Endothelial cell of umbilical vein (primary cell): ENCODE results near the gene SDHAF2. TPM values are rescaled to one million over a fixed set of nuclear protein-coding genes. Genes with fewer than 3 reads are reported as not detected.

Source experiments
- BruUV-seq: library from RNA; stranded (reverse); fragments of 400-500 nt; replicated peaks from 2 replicates; lab custom pipeline; 2021; lab: Mats Ljungman, UMichigan
- CTCF ChIA-PET: fragments of 300-600, 350-600 bp; sonication (Branson Sonifier 250); formaldehyde crosslinking; loops from one replicate; lab custom pipeline; 2021; ENCODE audit warnings: antibody characterized with exemption, inconsistent platforms; lab: Charles Lee
- POLR2A ChIA-PET: fragments of 300-600, 350-600 bp; sonication (Branson Sonifier 250); formaldehyde crosslinking; loops from one replicate; lab custom pipeline; 2021; ENCODE audit warnings: antibody characterized with exemption, inconsistent platforms; lab: Charles Lee
- DNase-seq: peaks from one replicate; pipeline ENCODE4 v3.0.0-alpha.2; 2011; ENCODE audit warnings: low read depth, low spot score
- FAIRE-seq: peaks from 2 replicates; lab custom pipeline; 2011; peaks lifted over from hg19 to GRCh38; lab: Jason Lieb, UNC
- H2AFZ ChIP-seq: 2 replicates; pipeline ENCODE4 v1.6.0; 2012; ENCODE audit warnings: low read depth, low read length, control low read depth, inconsistent platforms
- H3K27ac ChIP-seq: 2 replicates; pipeline ENCODE4 v1.5.1; 2011; ENCODE audit warnings: low read depth, mild to moderate bottlenecking, control low read depth, low read length, moderate library complexity; ENCODE audit not compliant: insufficient read depth
- H3K27me3 ChIP-seq, 2 experiments: 2 replicates each; pipeline versions ENCODE4 v1.6.0 to v1.6.1; 2011; ENCODE audit warnings: low read length in 2 of 2, mixed read lengths in 1 of 2; ENCODE audit not compliant: control insufficient read depth in 2 of 2, insufficient read depth in 2 of 2
- H3K36me3 ChIP-seq, 2 experiments: 2 replicates in 1 of 2; 3 replicates in 1 of 2; pipeline ENCODE4 v1.5.1; 2011; ENCODE audit warnings: low read length in 2 of 2, mild to moderate bottlenecking in 1 of 2, moderate library complexity in 1 of 2; ENCODE audit not compliant: control insufficient read depth in 2 of 2, insufficient read depth in 2 of 2; ENCODE audit errors: extremely low read depth in 1 of 2
- H3K4me1 ChIP-seq: 3 replicates; pipeline ENCODE4 v1.5.1; 2011; ENCODE audit warnings: mild to moderate bottlenecking, low read length; ENCODE audit not compliant: control insufficient read depth, insufficient read depth; ENCODE audit errors: extremely low read depth
- H3K4me2 ChIP-seq: 2 replicates; pipeline ENCODE4 v1.6.1; 2011; ENCODE audit warnings: low read length, control low read depth, mixed read lengths; ENCODE audit not compliant: insufficient read depth
- H3K4me3 ChIP-seq, 3 experiments: fragments of 200-600 bp in 1 of 3; sonication (generic), shearing (Covaris generic) in 1 of 3; replicated peaks in 1 of 3; 2 replicates each; pipeline ENCODE4 v1.5.1; 2011 to 2016; ENCODE audit warnings: control low read depth in 3 of 3, low read length in 3 of 3, mild to moderate bottlenecking in 2 of 3, inconsistent platforms in 1 of 3, low read depth in 1 of 3, moderate library complexity in 1 of 3; ENCODE audit not compliant: insufficient read depth in 1 of 3
- H3K79me2 ChIP-seq: 2 replicates; pipeline ENCODE4 v1.6.0; 2012; ENCODE audit warnings: low read length, inconsistent platforms; ENCODE audit not compliant: control insufficient read depth, insufficient read depth
- H3K9ac ChIP-seq: replicated peaks from 2 replicates; pipeline ENCODE3; 2011; ENCODE audit warnings: low read length, control low read depth; ENCODE audit not compliant: insufficient read depth; ENCODE audit errors: extremely low read depth
- H3K9me1 ChIP-seq: replicated peaks from 3 replicates; pipeline ENCODE4 v1.6.0; 2011; ENCODE audit warnings: mild to moderate bottlenecking, low read length; ENCODE audit not compliant: control insufficient read depth, insufficient read depth; ENCODE audit errors: extremely low read depth
- H3K9me3 ChIP-seq: replicated peaks from 2 replicates; pipeline ENCODE4 v1.5.1; 2012; ENCODE audit warnings: low read length, inconsistent platforms; ENCODE audit not compliant: control insufficient read depth, insufficient read depth
- H4K20me1 ChIP-seq: replicated peaks from 2 replicates; pipeline ENCODE3; 2011; ENCODE audit warnings: mild to moderate bottlenecking, low read length; ENCODE audit not compliant: control insufficient read depth, insufficient read depth; ENCODE audit errors: extremely low read depth
- EZH2 ChIP-seq: IDR thresholded peaks from 2 replicates; pipeline ENCODE4 v1.6.1; 2012; ENCODE audit warnings: borderline replicate concordance, low read depth, mild to moderate bottlenecking, moderate library complexity, low read length, inconsistent platforms; ENCODE audit not compliant: severe bottlenecking
- FOS ChIP-seq: IDR thresholded peaks from 2 replicates; pipeline ENCODE4 v1.6.1; 2011; ENCODE audit warnings: mild to moderate bottlenecking, low read length, moderate library complexity, borderline replicate concordance; ENCODE audit not compliant: insufficient read depth
- GATA2 ChIP-seq: IDR thresholded peaks from 2 replicates; pipeline ENCODE4 v1.7.0; 2011; ENCODE audit warnings: low read depth, mild to moderate bottlenecking, moderate library complexity, mixed read lengths, low read length; ENCODE audit not compliant: insufficient read length, insufficient read depth
- JUN ChIP-seq: IDR thresholded peaks from 2 replicates; pipeline ENCODE4 v1.6.1; 2011; ENCODE audit warnings: borderline replicate concordance, low read depth; ENCODE audit not compliant: insufficient read length, insufficient read depth
- MYC ChIP-seq: IDR thresholded peaks from one replicate; pipeline ENCODE4 v1.6.1; 2011; ENCODE audit warnings: mild to moderate bottlenecking, low read depth, low read length
- POLR2A ChIP-seq: IDR thresholded peaks from 2 replicates; pipeline ENCODE4 v1.6.1; 2012; ENCODE audit warnings: low read depth, mild to moderate bottlenecking, control low read depth, low read length
- POLR2AphosphoS5 ChIP-seq: IDR thresholded peaks from 2 replicates; pipeline ENCODE4 v1.6.1; 2012; ENCODE audit warnings: low read depth, mild to moderate bottlenecking, control low read depth, low read length, moderate library complexity; ENCODE audit not compliant: insufficient read depth
- dilution Hi-C: fragments of 300-500 bp; cut with MboI; formaldehyde crosslinking; loops from one replicate; pipeline ENCODE4 v1.15.0; 2019; ENCODE audit warnings: low sequenced_read_pairs; ENCODE audit not compliant: extremely low pct_ligation_motif_present
- intact Hi-C: fragments of 100-400 bp; cut with micrococcal nuclease; formaldehyde crosslinking; loops from one replicate; pipeline ENCODE4 v1.10.0; 2022
- polyA plus RNA-seq, 4 experiments: library from polyadenylated mRNA; depleted of rRNA in 3 of 4; stranded (reverse) in 3 of 4; unstranded in 1 of 4; fragments of >200 nt; gene quantifications; 2 replicates each; pipeline versions ENCODE4 v1.2.1 to v1.2.3, GENCODE V29; 2011 to 2012; ENCODE audit warnings: missing spikeins in 1 of 4
- total RNA-seq: library from RNA; stranded (reverse); gene quantifications from 2 replicates; pipeline ENCODE4 v1.2.3, GENCODE V29; 2021
- TF ChIP-seq, protein P1 (sequence below): IDR thresholded peaks from 2 replicates; pipeline ENCODE4 v1.6.1; 2011; ENCODE audit not compliant: insufficient read depth, insufficient read length
- TF ChIP-seq, protein P2 (sequence below), 2 donors: IDR thresholded peaks; 1 replicate in 1 of 2; 2 replicates in 1 of 2; pipeline ENCODE4 v1.5.1; 2011; ENCODE audit warnings: low read length in 2 of 2, mild to moderate bottlenecking in 2 of 2, moderate library complexity in 2 of 2, control low read depth in 1 of 2, inconsistent platforms in 1 of 2, low read depth in 1 of 2; ENCODE audit not compliant: insufficient read depth in 1 of 2; ENCODE audit errors: extremely low read depth in 1 of 2

SDHAF2 gene
- total and polyA plus RNA-seq, 2 donors (not counting 3 experiments of a cell fraction or from before 2014, with no cell fraction given): 44.5 to 128 TPM

DNA sequence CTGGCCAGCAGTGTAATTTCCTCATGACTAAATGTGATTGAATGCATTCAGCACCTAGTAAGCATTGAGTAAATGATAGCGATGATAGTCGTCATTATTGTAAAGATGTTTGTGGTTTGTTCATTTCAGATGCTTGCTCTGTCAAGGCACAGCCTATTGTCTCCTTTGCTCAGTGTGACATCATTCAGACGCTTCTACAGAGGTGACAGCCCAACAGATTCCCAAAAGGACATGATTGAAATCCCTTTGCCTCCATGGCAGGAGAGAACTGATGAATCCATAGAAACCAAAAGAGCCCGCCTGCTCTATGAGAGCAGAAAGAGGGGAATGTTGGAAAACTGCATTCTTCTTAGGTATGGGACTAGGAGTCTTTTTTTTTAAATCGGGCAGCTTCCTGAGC lies 7.6 kb downstream of the SDHAF2 start:
- intact Hi-C loops (no loop called here), dilution Hi-C loops (no loop called here)
- DNase-seq (no peak), FAIRE-seq (no peak)
- no peak overlapping the region for H3K9ac ChIP-seq
- peaks cover 7% of the 10 kb centered on the region for H3K4me1 ChIP-seq
- H3K4me3 ChIP-seq: no peak overlapping the region
- POLR2A ChIA-PET: no interaction called here
- TF ChIP-seq POLR2A (no peak), EZH2 (no peak), FOS (no peak), GATA2 (no peak), JUN (no peak), POLR2AphosphoS5 (no peak), MYC (no peak)
- TF ChIP-seq, protein P1, sequence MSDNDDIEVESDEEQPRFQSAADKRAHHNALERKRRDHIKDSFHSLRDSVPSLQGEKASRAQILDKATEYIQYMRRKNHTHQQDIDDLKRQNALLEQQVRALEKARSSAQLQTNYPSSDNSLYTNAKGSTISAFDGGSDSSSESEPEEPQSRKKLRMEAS: no peak
- TF ChIP-seq, protein P2, sequence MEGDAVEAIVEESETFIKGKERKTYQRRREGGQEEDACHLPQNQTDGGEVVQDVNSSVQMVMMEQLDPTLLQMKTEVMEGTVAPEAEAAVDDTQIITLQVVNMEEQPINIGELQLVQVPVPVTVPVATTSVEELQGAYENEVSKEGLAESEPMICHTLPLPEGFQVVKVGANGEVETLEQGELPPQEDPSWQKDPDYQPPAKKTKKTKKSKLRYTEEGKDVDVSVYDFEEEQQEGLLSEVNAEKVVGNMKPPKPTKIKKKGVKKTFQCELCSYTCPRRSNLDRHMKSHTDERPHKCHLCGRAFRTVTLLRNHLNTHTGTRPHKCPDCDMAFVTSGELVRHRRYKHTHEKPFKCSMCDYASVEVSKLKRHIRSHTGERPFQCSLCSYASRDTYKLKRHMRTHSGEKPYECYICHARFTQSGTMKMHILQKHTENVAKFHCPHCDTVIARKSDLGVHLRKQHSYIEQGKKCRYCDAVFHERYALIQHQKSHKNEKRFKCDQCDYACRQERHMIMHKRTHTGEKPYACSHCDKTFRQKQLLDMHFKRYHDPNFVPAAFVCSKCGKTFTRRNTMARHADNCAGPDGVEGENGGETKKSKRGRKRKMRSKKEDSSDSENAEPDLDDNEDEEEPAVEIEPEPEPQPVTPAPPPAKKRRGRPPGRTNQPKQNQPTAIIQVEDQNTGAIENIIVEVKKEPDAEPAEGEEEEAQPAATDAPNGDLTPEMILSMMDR (IDR thresholded peaks at IDR 0.05; ENCODE audit: extremely low read depth in 1 of 2, insufficient read depth in 1 of 2, low read depth in 1 of 2, low read length in 2 of 2): no peak
- BruUV-seq: no TSS peak
- no peaks in the 10 kb centered on the region for H3K9me1 ChIP-seq
- no peak overlapping the region for H3K27ac ChIP-seq
- H3K79me2 ChIP-seq: peaks cover 59% of the 10 kb centered on the region
- CTCF ChIA-PET: interaction anchor here (5.0 kb wide), 1 partner anchor 8 kb away, joined by 66 read pairs; no protein-coding TSS in a partner anchor
- peaks cover 5% of the 10 kb centered on the region for H4K20me1 ChIP-seq
- H3K9me3 ChIP-seq: no peaks in the 10 kb centered on the region
- no peak overlapping the region for H2AFZ ChIP-seq
- H3K4me2 ChIP-seq: no peak overlapping the region
- no peaks in the 10 kb centered on the region for H3K27me3 ChIP-seq
- peaks cover 13 to 25% of the 10 kb centered on the region in 2 experiments for H3K36me3 ChIP-seq
